ENCODE data around the gene STAT4. TPM values are rescaled to one million over a fixed set of nuclear protein-coding genes. Genes with fewer than 3 reads are reported as not detected.

Gene STAT4
- total RNA-seq, 1 experiment from 2014 or later: 0.33 TPM

- Histone ChIP-seq H3K4ac (ENCODE audit: low read depth, low read length) (no peak overlapping the region), H3K23me2 (ENCODE audit: insufficient read length, low read depth, low read length, poor library complexity, severe bottlenecking) (peaks cover 9% of the 10 kb centered on the region), H3K27me3 (ENCODE audit: insufficient read depth, low read length) (peaks cover 3% of the 10 kb centered on the region; the same call in 1 of the 2 replicates), H3K9me3 (ENCODE audit: control insufficient read depth, low read depth, low read length) (no peaks in the 10 kb centered on the region), H3K79me2 (ENCODE audit: insufficient read depth, low read length) (no peaks in the 10 kb centered on the region), H3K27ac (ENCODE audit: insufficient read length, low read depth, low read length) (no peak overlapping the region), H4K91ac (ENCODE audit: insufficient read length, low read depth, low read length) (no peak overlapping the region), H2BK120ac (ENCODE audit: low read depth, low read length, poor library complexity, severe bottlenecking) (no peak overlapping the region), H2BK12ac (ENCODE audit: insufficient read length, low read depth, low read length) (no peak overlapping the region), H4K5ac (ENCODE audit: insufficient read length, low read depth, low read length) (no peak overlapping the region), H2BK15ac (ENCODE audit: low read depth, low read length) (no peak overlapping the region), H2AFZ (ENCODE audit: low read length) (no peak overlapping the region), H3K4me1 (ENCODE audit: insufficient read depth, low read length) (0 out of 2 replicates have a peak, but pooled peaks cover 2% of the 10 kb centered on the region), H3T11ph (ENCODE audit: low read length) (no peak overlapping the region), H3K4me2 (ENCODE audit: insufficient read depth, insufficient read length, low read length) (no peak overlapping the region), H3K56ac (ENCODE audit: insufficient read length, low read depth, low read length) (no peak overlapping the region), H3K14ac (ENCODE audit: insufficient read depth, low read length) (no peak overlapping the region), H3K79me1 (ENCODE audit: insufficient read depth, low read depth, low read length, poor library complexity, severe bottlenecking) (no peaks in the 10 kb centered on the region), H2AK5ac (ENCODE audit: insufficient read length, low read length) (no peak overlapping the region), H2BK20ac (ENCODE audit: low read depth, low read length, poor library complexity, severe bottlenecking) (no peak overlapping the region), H2BK5ac (ENCODE audit: insufficient read length, low read length) (no peak overlapping the region), H4K8ac (replicated peaks; ENCODE audit: insufficient read length, low read depth, low read length) (no peak overlapping the region), H3K18ac (ENCODE audit: insufficient read length, low read depth, low read length) (no peak overlapping the region), H3K9ac (ENCODE audit: extremely low read depth, insufficient read length, low read length) (no peak overlapping the region), H4K20me1 (ENCODE audit: control insufficient read depth, insufficient read depth, insufficient read length) (no peaks in the 10 kb centered on the region), H3K23ac (ENCODE audit: insufficient read length, low read depth, low read length) (no peak overlapping the region)
- no peak for TF ChIP-seq CTCF (conservative IDR thresholded peaks at IDR 0.05)
- H3K27me3 Mint-ChIP-seq (ENCODE audit: low read depth): peaks cover 10% of the 10 kb centered on the region
- peaks cover 0 to 4% of the 10 kb centered on the region in 2 experiments; a peak in 1 of 5 replicates for H3K9me3 Mint-ChIP-seq
- no peak overlapping the region for H3K4me3 Mint-ChIP-seq
- no peaks in the 10 kb centered on the region for H3K36me3 Mint-ChIP-seq (ENCODE audit: insufficient read depth in 1 of 3, low read depth in 3 of 3)
- no peak for DNase-seq
- WGBS (ENCODE audit: extremely low coverage, insufficient read length, low lambda C conversion rate): no CpG with 5 or more reads among the region's 3 CpGs
- no peak overlapping the region for H3K27ac Mint-ChIP-seq
- H3K4me1 Mint-ChIP-seq: no peaks in the 10 kb centered on the region
Observed at GRCh38 chr2:191019376-191019775, 131.4 kb downstream of the STAT4 start.
